SJSA1 (cell line): ENCODE results near the gene NPIPB9. TPM values are rescaled to one million over a fixed set of nuclear protein-coding genes. Genes with fewer than 3 reads are reported as not detected.
"Not testable (repeated sequence)": the region's sequence is repeated elsewhere in the genome, so short reads cannot be mapped to it uniquely, and the experiment has no call there.

ENCODE experiments used
- DNase-seq, 2 experiments: peaks; one replicate each; pipeline ENCODE4 v3.0.0-alpha.2; 2015 to 2020; ENCODE audit warnings: low spot score in 2 of 2, low read depth in 1 of 2
- H3K27ac ChIP-seq: fragments of 250-450 bp; sonication (Bioruptor Pico); 2 replicates; pipeline ENCODE4 v1.5.1; 2020; ENCODE audit warnings: mild to moderate bottlenecking, moderate library complexity
- H3K27me3 ChIP-seq: fragments of 250-450 bp; sonication (Bioruptor Pico); replicated peaks from 2 replicates; pipeline ENCODE4 v1.5.1; 2020; ENCODE audit warnings: mild to moderate bottlenecking, moderate library complexity
- H3K36me3 ChIP-seq: fragments of 250-450 bp; sonication (Bioruptor Pico); 2 replicates; pipeline ENCODE4 v1.5.1; 2020; ENCODE audit warnings: mild to moderate bottlenecking
- H3K4me1 ChIP-seq: fragments of 250-450 bp; sonication (Bioruptor Pico); replicated peaks from 2 replicates; pipeline ENCODE4 v1.6.1; 2021; ENCODE audit warnings: mild to moderate bottlenecking
- H3K4me3 ChIP-seq: fragments of 250-450 bp; sonication (Bioruptor Pico); 2 replicates; pipeline ENCODE4 v1.5.1; 2020; ENCODE audit warnings: mild to moderate bottlenecking
- H3K9me3 ChIP-seq: fragments of 250-450 bp; sonication (Bioruptor Pico); replicated peaks from 2 replicates; pipeline ENCODE4 v1.5.1; 2020; ENCODE audit warnings: mild to moderate bottlenecking
- total RNA-seq: library from RNA; depleted of rRNA; stranded (reverse); fragments of >200 nt; shearing (Covaris generic); gene quantifications from 2 replicates; pipeline ENCODE4 v1.2.3, GENCODE V29; 2014; rRNA removed

Gene NPIPB9
- 0.61 and 1.4 TPM in 2 replicates for total RNA-seq

DNA sequence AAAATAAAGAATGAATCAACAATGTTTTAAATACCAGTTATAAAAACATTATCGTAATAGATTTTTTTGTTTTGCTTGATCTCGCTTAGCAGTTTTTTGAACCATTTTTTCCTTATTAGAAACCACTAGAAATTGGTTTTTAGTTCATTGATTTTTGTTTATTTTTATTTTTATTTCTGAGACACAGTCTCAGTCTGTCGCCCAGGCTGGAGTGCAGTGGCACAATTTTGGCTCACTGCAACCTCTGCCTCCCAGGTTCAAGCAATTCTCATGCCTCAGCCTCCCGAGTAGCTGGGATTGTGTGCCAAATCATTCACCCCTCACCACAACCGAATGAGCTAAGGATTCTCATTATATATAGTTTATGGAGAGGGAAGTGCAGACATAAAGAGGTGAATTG is at the start of gene NPIPB9:
Gene NPIPB9, plus strand, starts transcription at position 301 of the 400 bp plus-strand sequence.
- H3K27ac ChIP-seq, H3K36me3 ChIP-seq, H3K27me3 ChIP-seq, H3K4me1 ChIP-seq, H3K4me3 ChIP-seq, DNase-seq, H3K9me3 ChIP-seq: not testable (repeated sequence)

DNA sequence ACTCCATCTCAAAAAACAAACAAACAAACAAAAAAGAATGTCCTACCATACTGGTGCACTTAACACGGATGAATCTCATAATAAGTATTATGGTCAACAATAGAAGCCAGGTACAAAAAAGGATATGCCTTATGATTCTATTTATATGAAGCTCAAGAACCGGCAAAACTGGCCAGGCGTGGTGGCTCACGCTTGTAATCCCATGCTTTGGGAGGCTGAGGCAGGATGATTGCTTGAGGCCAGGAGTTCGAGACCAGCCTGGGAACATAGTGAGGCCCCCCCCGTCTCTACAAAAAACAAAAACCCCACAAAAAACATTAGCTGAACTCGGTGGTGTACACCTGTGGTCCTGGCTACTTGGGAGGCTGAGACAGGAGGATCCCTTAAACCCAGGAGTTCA is 47.3 kb upstream of the NPIPB9 start:
- H3K27me3 ChIP-seq, H3K4me3 ChIP-seq, H3K36me3 ChIP-seq, DNase-seq, H3K4me1 ChIP-seq, H3K9me3 ChIP-seq, H3K27ac ChIP-seq: not testable (repeated sequence)

DNA sequence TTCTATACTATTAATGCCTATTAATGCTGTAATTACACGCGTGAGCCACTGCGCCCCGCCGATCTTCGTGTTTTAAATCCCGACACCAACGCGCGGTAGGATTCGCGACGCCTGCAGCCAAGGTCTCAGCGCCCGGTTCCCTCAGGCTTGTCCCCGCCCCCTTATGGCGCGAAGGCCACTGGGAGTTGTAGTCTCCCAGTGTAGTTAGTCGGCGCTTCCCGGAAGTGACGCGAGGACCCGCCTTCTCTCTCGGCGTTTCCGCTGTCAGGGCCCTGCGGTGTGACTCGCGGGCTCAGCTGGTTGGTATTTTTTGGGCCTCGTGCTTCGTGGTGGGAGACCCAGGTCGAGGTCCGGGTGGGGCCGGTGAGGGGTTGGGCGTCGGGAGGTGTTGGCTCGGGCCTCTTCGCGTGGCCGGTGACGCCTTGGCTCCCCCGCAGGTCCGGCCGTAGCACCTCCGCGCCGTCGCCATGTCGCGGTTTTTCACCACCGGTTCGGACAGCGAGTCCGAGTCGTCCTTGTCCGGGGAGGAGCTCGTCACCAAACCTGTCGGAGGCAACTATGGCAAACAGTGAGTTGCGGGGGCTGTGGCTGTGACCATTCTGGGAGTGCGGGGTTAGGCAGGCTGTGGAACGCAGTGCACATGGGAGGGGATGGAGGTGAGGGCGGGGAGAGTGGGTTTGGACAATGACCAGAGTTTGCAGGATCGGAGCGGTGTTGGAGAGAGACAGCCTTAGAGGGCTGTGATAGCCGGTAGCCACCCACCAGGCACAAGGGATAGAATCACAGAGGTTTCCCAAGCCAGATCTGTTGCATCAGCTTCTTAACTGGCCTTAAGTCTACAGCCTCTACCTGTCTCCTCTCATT is 40.1 kb upstream of the NPIPB9 start, which contains the start of gene EIF3C:
Gene EIF3C, plus strand, starts transcription at position 245 of the 864 bp plus-strand sequence. Its CDS starts 223 bp downstream, at position 468.
- not testable (repeated sequence) for H3K4me3 ChIP-seq, H3K9me3 ChIP-seq, H3K27me3 ChIP-seq, H3K27ac ChIP-seq, H3K36me3 ChIP-seq, H3K4me1 ChIP-seq, DNase-seq

DNA sequence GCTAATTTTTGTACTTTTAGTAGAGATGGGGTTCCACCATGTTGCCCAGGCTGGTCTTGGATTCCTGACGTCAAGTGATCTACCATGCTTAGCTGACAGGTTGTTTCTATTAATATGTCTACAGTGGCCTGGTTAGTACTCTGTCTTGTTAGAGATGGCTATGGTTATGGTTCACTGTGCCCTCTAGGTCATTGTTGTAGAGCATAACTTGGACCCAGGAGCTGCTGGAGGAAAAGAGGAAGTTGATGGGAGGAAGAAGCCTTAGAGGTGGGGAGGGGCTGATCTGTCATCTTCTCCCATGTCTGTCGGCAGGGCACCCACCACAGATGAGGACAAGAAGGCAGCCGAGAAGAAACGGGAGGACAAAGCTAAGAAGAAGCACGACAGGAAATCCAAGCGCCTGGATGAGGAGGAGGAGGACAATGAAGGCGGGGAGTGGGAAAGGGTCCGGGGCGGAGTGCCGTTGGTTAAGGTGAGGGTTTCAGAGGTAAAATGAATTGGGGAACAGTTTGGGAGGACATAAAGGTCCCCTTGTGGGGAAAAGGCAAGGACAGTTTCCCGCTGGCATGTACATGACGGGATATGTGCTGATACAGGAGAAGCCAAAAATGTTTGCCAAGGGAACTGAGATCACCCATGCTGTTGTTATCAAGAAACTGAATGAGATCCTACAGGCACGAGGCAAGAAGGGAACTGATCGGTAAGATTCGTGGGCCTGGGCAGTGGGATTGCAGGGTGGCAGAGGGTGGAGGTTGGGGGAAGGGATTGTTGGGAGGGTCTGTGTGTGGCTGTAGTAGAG is 28.5 kb upstream of the NPIPB9 start:
- H3K4me1 ChIP-seq, DNase-seq, H3K9me3 ChIP-seq, H3K4me3 ChIP-seq, H3K36me3 ChIP-seq, H3K27ac ChIP-seq, H3K27me3 ChIP-seq: not testable (repeated sequence)

DNA sequence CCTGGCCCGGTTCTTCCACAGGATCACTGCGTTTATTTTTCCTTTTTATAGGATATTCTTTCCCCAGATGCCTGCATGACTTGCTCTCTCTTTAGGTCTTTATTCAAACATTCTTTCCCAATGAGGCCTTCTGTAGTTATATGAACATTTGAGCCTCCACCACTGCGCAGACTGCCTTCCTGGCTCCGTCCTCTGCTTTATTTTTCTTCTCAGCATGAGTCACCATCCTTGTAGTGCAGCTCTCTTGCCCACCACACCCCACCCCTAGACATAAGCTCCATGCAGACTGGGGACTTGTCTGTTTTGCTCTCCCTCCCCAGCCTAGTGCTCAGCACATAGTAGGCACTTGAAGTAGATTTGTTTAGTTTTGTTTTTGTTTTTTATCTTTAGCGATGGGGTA is 20.3 kb upstream of the NPIPB9 start:
- H3K27ac ChIP-seq, H3K4me3 ChIP-seq, DNase-seq, H3K9me3 ChIP-seq, H3K27me3 ChIP-seq, H3K36me3 ChIP-seq, H3K4me1 ChIP-seq: not testable (repeated sequence)

DNA sequence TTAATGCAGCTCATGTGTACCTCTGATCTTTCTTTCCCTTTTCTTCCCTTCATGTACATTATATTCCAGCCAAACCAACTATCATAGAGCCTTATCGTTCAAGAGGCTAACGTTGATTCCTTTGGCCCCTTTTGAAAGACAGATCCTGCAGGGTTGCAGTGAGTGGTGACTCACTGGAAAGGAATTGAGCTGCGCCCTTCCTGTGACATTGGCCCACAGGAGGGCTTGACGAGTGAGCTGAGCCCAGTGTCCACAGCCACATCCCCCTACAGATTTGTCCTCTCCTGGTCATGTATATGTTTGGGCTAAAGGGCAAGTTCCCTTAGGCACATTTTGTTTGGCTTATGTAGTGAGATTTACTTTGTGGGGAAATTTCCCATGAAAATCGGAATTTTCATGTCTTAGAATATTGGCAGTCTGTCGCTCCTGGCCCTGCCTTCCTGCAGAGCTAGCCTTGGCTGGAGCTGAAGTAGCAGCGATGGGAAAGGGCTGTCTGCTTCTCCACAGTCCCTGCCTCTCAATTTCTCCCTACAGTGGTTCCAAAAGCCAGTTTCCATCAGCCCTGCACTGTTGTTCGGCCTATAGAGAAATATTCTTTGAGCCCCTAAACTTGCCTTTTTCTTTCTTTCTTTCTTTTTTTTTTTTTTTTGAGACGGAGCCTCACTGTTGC is 19.0 kb upstream of the NPIPB9 start:
- not testable (repeated sequence) for H3K36me3 ChIP-seq, H3K27me3 ChIP-seq, H3K27ac ChIP-seq, H3K4me3 ChIP-seq, DNase-seq, H3K9me3 ChIP-seq, H3K4me1 ChIP-seq

DNA sequence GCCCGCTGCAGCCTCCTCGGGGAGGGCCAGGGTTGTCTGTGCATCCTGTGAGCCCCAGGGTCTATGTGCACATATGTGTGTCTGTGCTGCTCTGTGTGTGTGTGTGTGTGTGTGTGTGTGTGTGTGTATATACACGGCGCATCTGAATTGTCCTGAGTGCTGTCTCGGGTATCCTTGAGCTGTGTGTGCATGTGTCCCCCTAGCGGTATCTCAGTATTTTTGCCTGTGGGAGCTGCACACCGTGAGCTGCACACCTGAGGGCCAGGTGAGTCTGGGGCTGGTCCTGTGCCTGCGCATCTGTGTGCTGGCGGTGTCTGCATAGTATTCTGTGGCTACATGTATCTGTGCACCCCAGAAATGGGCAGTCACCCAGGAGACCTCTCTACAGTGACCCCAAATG is 11.8 kb upstream of the NPIPB9 start:
- not testable (repeated sequence) for H3K4me3 ChIP-seq, H3K9me3 ChIP-seq, DNase-seq, H3K27ac ChIP-seq, H3K4me1 ChIP-seq, H3K36me3 ChIP-seq, H3K27me3 ChIP-seq

DNA sequence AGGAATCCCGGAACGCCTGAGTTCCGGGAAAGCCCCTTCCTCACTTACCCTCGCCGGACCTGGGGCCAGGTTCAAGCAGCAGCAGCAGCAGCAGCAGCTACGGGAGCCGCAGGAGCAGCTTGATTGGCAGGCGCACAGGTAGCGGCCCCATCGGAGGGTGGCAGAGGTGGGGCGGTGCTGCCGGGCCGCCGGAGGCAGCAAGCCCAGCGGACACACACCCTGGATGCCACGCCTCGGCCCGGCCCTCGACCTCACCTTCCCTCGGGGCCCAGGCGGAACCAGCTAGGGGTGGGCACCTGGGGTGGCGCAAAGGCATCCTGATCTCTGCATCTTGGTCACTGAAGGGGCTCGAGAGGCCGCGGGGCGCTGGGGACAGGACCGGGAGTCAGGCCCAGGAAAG is 11.0 kb upstream of the NPIPB9 start:
- H3K27ac ChIP-seq, H3K9me3 ChIP-seq, DNase-seq, H3K4me3 ChIP-seq, H3K36me3 ChIP-seq, H3K4me1 ChIP-seq, H3K27me3 ChIP-seq: not testable (repeated sequence)

DNA sequence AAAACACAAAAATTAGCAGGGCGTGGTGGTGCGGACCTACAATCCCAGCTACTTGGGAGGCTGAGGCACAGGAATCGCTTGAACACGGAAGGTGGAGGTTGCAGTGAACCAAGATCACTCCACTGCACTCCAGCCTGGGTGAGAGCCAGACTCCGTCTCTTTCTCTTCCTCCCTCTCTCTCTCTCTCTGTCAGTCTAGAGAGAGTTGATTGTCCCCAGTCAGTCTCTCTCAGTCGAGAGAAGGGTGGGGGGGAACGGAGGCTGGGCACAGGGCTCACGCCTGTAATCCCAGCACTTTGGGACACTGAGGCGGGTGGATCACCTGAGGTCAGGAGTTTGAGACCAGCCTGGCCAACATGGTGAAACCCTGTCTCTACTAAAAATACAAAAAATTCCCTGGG is 10.3 kb upstream of the NPIPB9 start:
- H3K4me1 ChIP-seq, DNase-seq, H3K36me3 ChIP-seq, H3K4me3 ChIP-seq, H3K9me3 ChIP-seq, H3K27ac ChIP-seq, H3K27me3 ChIP-seq: not testable (repeated sequence)

DNA sequence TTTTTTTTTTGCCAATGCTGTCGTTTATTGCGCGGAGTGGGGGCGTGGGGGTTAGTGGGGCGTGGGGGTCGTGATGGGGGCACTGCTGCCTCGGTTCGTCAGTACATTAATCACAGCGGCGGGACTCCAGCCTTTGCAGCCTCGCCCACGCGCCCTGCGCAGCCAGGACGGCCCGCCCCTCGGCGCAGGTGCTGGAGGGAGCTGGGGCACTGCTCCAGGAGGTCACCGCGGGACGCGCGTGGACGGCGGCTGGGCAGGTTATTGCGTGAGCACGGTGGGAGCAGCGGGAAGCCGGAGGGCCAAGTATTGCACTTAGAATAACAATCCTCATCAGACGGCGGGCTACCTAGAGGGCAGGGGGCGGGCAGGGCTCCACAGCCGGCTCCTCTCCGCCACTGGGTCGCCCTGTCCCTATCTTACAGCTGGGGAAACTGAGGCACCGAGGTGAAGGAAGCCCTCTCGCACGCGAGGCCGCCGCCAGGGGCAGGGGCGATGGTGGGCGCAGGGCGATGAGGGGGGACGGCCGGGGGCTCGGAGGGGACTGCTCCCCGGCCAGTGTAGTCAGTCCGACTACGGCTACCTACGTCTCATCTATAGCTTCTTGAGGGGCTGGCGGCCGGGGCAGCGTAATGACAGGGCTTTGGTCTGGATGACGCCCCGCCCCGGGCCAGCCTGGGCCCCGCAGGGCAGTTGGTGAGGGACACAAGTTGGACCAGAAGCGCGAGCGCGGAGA is 4.8 kb upstream of the NPIPB9 start:
- not testable (repeated sequence) for H3K9me3 ChIP-seq, H3K27ac ChIP-seq, H3K4me3 ChIP-seq, H3K27me3 ChIP-seq, H3K36me3 ChIP-seq, DNase-seq, H3K4me1 ChIP-seq

DNA sequence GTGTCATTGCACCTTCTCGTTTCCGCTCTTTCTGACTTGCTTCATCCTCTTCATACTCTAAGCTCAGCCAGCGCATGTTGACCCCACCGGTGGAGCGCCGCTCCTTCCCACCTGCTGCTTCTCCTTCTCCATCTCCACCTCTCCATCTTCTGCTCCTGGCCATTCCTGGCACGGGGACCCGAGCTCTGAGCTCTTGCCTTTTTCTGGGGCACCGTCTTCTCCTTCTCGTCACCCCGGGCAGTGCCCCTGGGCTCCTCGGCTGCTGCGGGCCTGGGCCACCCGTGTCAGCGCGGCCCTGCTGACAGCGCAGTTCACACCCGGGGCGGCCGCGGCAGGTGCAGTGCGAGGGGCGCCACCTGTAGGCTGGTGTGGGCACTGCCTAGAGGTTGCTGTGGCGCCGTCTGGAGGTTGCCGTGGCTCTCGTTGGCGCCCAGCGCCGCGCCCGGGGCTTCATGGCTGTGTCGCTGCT is 1.6 kb upstream of the NPIPB9 start:
- DNase-seq = peak in 1 of 2 experiments; percentile 36
- not testable (repeated sequence) for H3K36me3 ChIP-seq, H3K27ac ChIP-seq, H3K27me3 ChIP-seq, H3K4me1 ChIP-seq, H3K4me3 ChIP-seq, H3K9me3 ChIP-seq

DNA sequence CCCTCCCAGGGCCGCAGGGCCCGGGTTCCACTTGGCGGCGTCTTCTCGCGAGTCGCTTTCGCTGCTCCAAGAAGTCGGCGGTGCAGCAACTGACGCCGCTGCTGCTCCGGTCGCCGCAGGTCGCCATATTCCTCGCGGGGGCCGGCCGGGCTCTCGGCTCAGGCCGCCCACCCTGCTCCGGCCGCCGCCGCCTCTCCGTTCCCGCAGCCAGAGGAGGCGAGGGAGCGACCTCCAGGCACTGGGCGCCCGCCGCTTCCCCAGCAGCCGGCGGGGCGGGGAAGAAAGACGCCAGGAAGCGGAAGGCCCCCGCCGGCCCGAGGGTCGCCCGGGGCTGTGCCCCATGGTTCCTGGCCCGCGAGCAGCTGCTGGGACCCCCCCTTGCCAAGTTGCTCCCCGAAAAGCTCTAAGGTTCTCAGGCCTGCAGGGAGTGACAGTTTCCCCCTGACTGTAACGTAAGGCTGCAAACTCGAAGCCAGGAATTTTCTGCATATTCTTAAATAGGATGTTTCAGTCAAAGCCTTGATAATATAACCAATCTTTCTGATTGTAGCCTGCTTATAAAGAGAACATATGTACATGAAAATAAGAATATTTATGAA is 1.0 kb upstream of the NPIPB9 start:
- H3K27ac ChIP-seq, H3K4me1 ChIP-seq, H3K36me3 ChIP-seq, H3K4me3 ChIP-seq, H3K27me3 ChIP-seq, H3K9me3 ChIP-seq, DNase-seq: not testable (repeated sequence)

DNA sequence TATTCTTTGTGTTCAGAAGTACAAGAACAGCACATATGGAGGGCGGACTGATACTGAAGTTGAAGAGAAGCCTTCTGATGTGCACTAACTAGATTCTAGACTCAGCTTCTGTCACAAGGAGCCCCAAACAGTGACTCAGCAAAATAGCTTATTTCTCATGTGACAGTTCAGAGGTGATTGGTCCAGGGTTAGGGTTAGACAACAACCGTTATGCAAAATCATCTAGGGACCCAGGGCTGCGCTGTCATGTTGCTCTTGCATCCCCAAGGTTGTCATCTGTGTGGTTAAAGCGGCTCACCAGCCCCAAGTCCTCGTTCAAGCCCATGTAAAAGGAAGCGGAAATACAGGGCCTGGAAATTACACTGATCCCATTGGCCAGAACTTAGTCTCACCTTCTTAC is 30.1 kb downstream of the NPIPB9 start:
- H3K4me1 ChIP-seq, H3K36me3 ChIP-seq, DNase-seq, H3K27ac ChIP-seq, H3K9me3 ChIP-seq, H3K4me3 ChIP-seq, H3K27me3 ChIP-seq: not testable (repeated sequence)
